GM18526 (cell line): Measurements from ENCODE around the gene UBL7.

ENCODE experiments used
- POLR2A ChIP-seq: IDR thresholded peaks from 3 replicates; pipeline ENCODE4 v1.6.1; 2011; ENCODE audit not compliant: insufficient read length; ENCODE audit errors: extremely low read depth

UBL7 gene

GRCh38 chr15:74449643-74450205 is 11.2 kb downstream of the UBL7 start:
- no peak for TF ChIP-seq POLR2A

GRCh38 chr15:74449095-74449494 is 11.9 kb downstream of the UBL7 start:
- TF ChIP-seq POLR2A = no peak

- no peak for TF ChIP-seq POLR2A
Measured at GRCh38 chr15:74445816-74446763, 14.9 kb downstream of the UBL7 start.

GRCh38 chr15:74444106-74445062 is 16.6 kb downstream of the UBL7 start:
- no peak for TF ChIP-seq POLR2A

GRCh38 chr15:74443100-74443909 is 17.7 kb downstream of the UBL7 start:
- TF ChIP-seq POLR2A = no peak

GRCh38 chr15:74442604-74443003 is 18.4 kb downstream of the UBL7 start:
- no peak for TF ChIP-seq POLR2A

GRCh38 chr15:74442063-74442462 is 18.9 kb downstream of the UBL7 start:
- no peak for TF ChIP-seq POLR2A

- TF ChIP-seq POLR2A = no peak
Measured at GRCh38 chr15:74441248-74441941, 19.6 kb downstream of the UBL7 start.

GRCh38 chr15:74438721-74439316 is 22.1 kb downstream of the UBL7 start:
- no peak for TF ChIP-seq POLR2A

GRCh38 chr15:74438206-74438605 is 22.8 kb downstream of the UBL7 start:
- TF ChIP-seq POLR2A = no peak

GRCh38 chr15:74434263-74435136 is 26.5 kb downstream of the UBL7 start:
- no peak for TF ChIP-seq POLR2A

GRCh38 chr15:74433592-74434262 is 27.2 kb downstream of the UBL7 start, which contains the start of gene SEMA7A:
TSS of gene SEMA7A (minus strand) at chr15:74433958. CDS start at chr15:74433918, 40 bp downstream.
- peak; percentile 99 for TF ChIP-seq POLR2A
